ENCODE measurements around the gene SH3PXD2A.

SH3PXD2A gene

GRCh38 chr10:103737735-103738367 lies 117.5 kb downstream of the SH3PXD2A start:
- Histone ChIP-seq H3K4me3 (no peak overlapping the region), H3K4me1 (peaks cover 0 to 20% (median 14%) of the 10 kb centered on the region in 4 donors), H3K27ac (no peak overlapping the region), H3K9me3 (no peaks in the 10 kb centered on the region), H3K36me3 (no peaks in the 10 kb centered on the region), H3K27me3 (no peaks in the 10 kb centered on the region)
- intact Hi-C loops (cut with DNase I; ENCODE audit: low total_unique reads) = no loop called here
- TF ChIP-seq CTCF (IDR thresholded peaks at IDR 0.05) = no peak
- no peak for DNase-seq

GRCh38 chr10:103736763-103737162 lies 118.6 kb downstream of the SH3PXD2A start:
- peaks cover 0 to 20% (median 14%) of the 10 kb centered on the region in 4 donors for H3K4me1 ChIP-seq
- TF ChIP-seq CTCF (IDR thresholded peaks at IDR 0.05) = no peak
- H3K36me3 ChIP-seq = no peaks in the 10 kb centered on the region
- H3K9me3 ChIP-seq = no peaks in the 10 kb centered on the region
- no peaks in the 10 kb centered on the region for H3K27me3 ChIP-seq
- no peak overlapping the region for H3K27ac ChIP-seq
- no peak overlapping the region for H3K4me3 ChIP-seq
- no peak for DNase-seq
- intact Hi-C loops (cut with DNase I; ENCODE audit: low total_unique reads) = no loop called here

- TF ChIP-seq CTCF (IDR thresholded peaks at IDR 0.05) = no peak
- Histone ChIP-seq H3K36me3 (no peaks in the 10 kb centered on the region), H3K4me1 (peaks cover 0 to 20% (median 14%) of the 10 kb centered on the region in 4 donors), H3K4me3 (no peak overlapping the region), H3K27ac (no peak overlapping the region), H3K27me3 (no peaks in the 10 kb centered on the region), H3K9me3 (no peaks in the 10 kb centered on the region)
- no peak for DNase-seq
- intact Hi-C loops (cut with DNase I; ENCODE audit: low total_unique reads) = no loop called here
Observed at GRCh38 chr10:103736044-103736443, 119.3 kb downstream of the SH3PXD2A start.

GRCh38 chr10:103734731-103735130 lies 120.6 kb downstream of the SH3PXD2A start:
- intact Hi-C loops (cut with DNase I; ENCODE audit: low total_unique reads) = no loop called here
- Histone ChIP-seq H3K4me3 (no peak overlapping the region), H3K4me1 (peaks cover 0 to 15% (median 12%) of the 10 kb centered on the region in 4 donors), H3K27ac (no peak overlapping the region), H3K27me3 (no peaks in the 10 kb centered on the region), H3K9me3 (no peaks in the 10 kb centered on the region), H3K36me3 (no peaks in the 10 kb centered on the region)
- no peak for TF ChIP-seq CTCF (IDR thresholded peaks at IDR 0.05)
- no peak for DNase-seq

GRCh38 chr10:103733045-103733419 lies 122.3 kb downstream of the SH3PXD2A start:
- H3K27ac ChIP-seq = no peak overlapping the region

More at GRCh38 chr10:103733045-103733419, 122.3 kb downstream of the SH3PXD2A start:
- intact Hi-C loops (cut with DNase I; ENCODE audit: low total_unique reads) = no loop called here
- no peaks in the 10 kb centered on the region for H3K27me3 ChIP-seq
- no peaks in the 10 kb centered on the region for H3K9me3 ChIP-seq
- DNase-seq = no peak
- peaks cover 0 to under 1% (median 0%) of the 10 kb centered on the region in 4 donors for H3K4me1 ChIP-seq
- TF ChIP-seq CTCF (IDR thresholded peaks at IDR 0.05) = no peak
- H3K36me3 ChIP-seq = no peaks in the 10 kb centered on the region
- no peak overlapping the region for H3K4me3 ChIP-seq

All from tibial artery (tissue), 4 donors.